Vagina (tissue), 2 donors: ENCODE results near the gene RHBG. TPM values are rescaled to one million over a fixed set of nuclear protein-coding genes. Genes with fewer than 3 reads are reported as not detected.
A peak's percentile ranks its signal among the peaks of the same experiment; 100 is the strongest.
"Not testable (repeated sequence)": the region's sequence is repeated elsewhere in the genome, so short reads cannot be mapped to it uniquely, and the experiment has no call there.

Source experiments
- DNase-seq, 2 donors: peaks; one replicate each; pipeline ENCODE4 v3.0.0-alpha.2; 2017; ENCODE audit errors: extremely low spot score in 2 of 2
- H3K27ac ChIP-seq: fragments of 200-600 bp; sonication (generic); one replicate; pipeline ENCODE4 v1.5.1; 2019
- H3K27me3 ChIP-seq: fragments of 200-600 bp; sonication (generic); one replicate; pipeline ENCODE4 v1.5.1; 2019
- H3K36me3 ChIP-seq, 2 donors: fragments of 200-600 bp; sonication (generic); one replicate each; pipeline ENCODE4 v1.5.1; 2017 to 2019
- H3K4me1 ChIP-seq: fragments of 200-600 bp; sonication (generic); one replicate; pipeline ENCODE4 v1.5.1; 2019
- H3K4me3 ChIP-seq, 2 donors: fragments of 200-600 bp; sonication (generic); 1 replicate in 1 of 2; 2 replicates in 1 of 2; pipeline ENCODE4 v1.5.1; 2016 to 2019
- H3K9me3 ChIP-seq: fragments of 200-600 bp; sonication (generic); one replicate; pipeline ENCODE4 v1.5.1; 2019
- CTCF ChIP-seq, 3 experiments: fragments of 450-650 bp in 2 of 3; fragments of 200-600 bp in 1 of 3; sonication (generic) in 1 of 3; IDR thresholded peaks; one replicate each; pipeline ENCODE4 v1.5.1; 2017 to 2019; ENCODE audit warnings: antibody characterized with exemption in 3 of 3, mild to moderate bottlenecking in 2 of 3, moderate library complexity in 2 of 3
- POLR2A ChIP-seq, 2 donors: fragments of 450-650 bp; IDR thresholded peaks; one replicate each; pipeline ENCODE4 v1.6.1; 2017; ENCODE audit warnings: antibody characterized with exemption in 2 of 2, mild to moderate bottlenecking in 2 of 2, moderate library complexity in 2 of 2
- POLR2AphosphoS5 ChIP-seq, 2 donors: sonication (generic); formaldehyde crosslinking; IDR thresholded peaks; one replicate each; pipeline ENCODE4 v1.9.0; 2017; ENCODE audit warnings: antibody characterized with exemption in 2 of 2, mild to moderate bottlenecking in 2 of 2, low read depth in 1 of 2; ENCODE audit not compliant: insufficient read depth in 1 of 2
- intact Hi-C: fragments of 100-400 bp; cut with DNase I; formaldehyde crosslinking; loops from one replicate; pipeline ENCODE4 v1.15.1; 2023
- total RNA-seq: library from RNA; depleted of rRNA; stranded (reverse); fragments of >200 nt; gene quantifications from one replicate; pipeline ENCODE4 v1.2.3, GENCODE V29; 2016

RHBG gene
- total RNA-seq, 1 donor from 2014 or later, result not detected

DNA sequence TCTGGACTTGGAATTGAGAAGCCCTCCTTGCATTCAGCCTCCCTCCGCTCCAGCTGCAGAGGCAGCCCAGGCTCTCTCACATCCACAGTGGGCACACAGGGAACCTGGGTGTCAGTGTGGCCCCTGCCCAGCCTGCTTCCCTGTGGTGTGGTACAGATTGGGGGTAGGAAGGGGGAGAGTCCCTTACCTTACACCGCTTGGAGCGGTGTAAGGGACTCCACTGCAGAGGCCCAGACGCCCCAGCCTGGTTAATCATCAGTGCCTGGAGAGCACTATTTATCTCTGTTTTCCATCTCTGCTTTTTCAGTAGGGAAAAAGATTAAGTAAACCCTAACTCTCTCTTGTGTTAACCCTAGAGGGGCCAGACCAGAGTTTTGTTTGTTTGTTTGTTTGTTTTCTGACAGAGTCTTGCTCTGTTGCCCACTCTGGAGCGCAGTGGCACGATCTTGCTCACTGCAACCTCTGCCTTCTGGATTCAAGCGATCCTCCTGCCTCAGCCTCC, 803 bp upstream of the RHBG start:
- H3K27me3 ChIP-seq, result no peaks in the 10 kb centered on the region
- intact Hi-C loops, result no loop called here
- no peaks in the 10 kb centered on the region for H3K36me3 ChIP-seq
- no peak for DNase-seq
- no peak overlapping the region for H3K27ac ChIP-seq
- H3K9me3 ChIP-seq, result no peaks in the 10 kb centered on the region
- TF ChIP-seq POLR2A (IDR thresholded peaks at IDR 0.05) (no peak), CTCF (IDR thresholded peaks at IDR 0.05) (no peak), POLR2AphosphoS5 (IDR thresholded peaks at IDR 0.05; ENCODE audit: insufficient read depth in 1 of 2, low read depth in 1 of 2) (no peak)
- peaks cover 11% of the 10 kb centered on the region for H3K4me1 ChIP-seq
- H3K4me3 ChIP-seq, result no peak overlapping the region

- Histone ChIP-seq H3K4me1 (peaks cover 11% of the 10 kb centered on the region), H3K4me3 (peak overlapping the region in 1 of 2 donors; percentile 36)
- DNase-seq, H3K27me3 ChIP-seq, H3K27ac ChIP-seq, intact Hi-C loops, H3K36me3 ChIP-seq, H3K9me3 ChIP-seq: not testable (repeated sequence)
These were observed 775 bp downstream of the RHBG start for GRCh38 chr1:156369685-156370286.

DNA sequence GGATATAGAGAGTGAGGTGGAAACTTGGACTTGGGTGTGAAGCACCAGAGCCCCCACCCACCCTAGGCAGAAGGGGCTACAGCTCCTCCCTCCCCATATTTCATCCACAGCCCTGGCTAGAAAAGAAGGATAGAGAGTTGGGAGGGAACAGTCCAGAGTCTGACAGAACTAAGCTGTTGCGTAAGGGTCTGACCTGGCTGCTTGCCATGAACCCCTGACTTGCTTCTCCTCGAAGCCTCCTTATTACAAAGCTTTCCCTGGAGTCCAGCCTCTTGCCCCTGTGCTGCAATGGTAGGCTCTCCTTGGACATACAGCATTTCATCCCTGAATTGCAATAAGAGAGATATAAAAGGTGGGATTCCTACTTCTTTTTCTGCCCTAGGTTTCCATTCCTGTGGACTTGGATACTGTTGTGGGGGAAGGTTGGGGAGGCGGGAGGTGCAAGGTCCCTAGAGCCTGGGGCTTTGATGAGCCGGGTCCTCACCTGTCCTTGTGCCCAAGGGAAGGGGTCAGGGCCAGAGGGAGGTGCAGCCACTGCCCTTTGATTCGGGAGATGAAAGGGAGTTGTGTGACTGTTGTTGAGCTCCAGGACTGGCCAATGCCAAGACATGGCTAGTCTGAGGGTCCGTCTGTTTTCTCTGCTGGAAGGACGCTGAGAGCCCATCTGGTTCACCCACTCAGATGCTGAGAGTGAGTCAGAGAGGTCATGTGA, 2.7 kb downstream of the RHBG start:
- Histone ChIP-seq H3K27ac (no peak overlapping the region), H3K4me1 (peaks cover 11% of the 10 kb centered on the region), H3K9me3 (no peaks in the 10 kb centered on the region), H3K27me3 (no peaks in the 10 kb centered on the region), H3K4me3 (no peak overlapping the region), H3K36me3 (no peaks in the 10 kb centered on the region)
- TF ChIP-seq POLR2A (IDR thresholded peaks at IDR 0.05), result no peak
- no peak for TF ChIP-seq POLR2AphosphoS5 (IDR thresholded peaks at IDR 0.05; ENCODE audit: insufficient read depth in 1 of 2, low read depth in 1 of 2)
- TF ChIP-seq CTCF (IDR thresholded peaks at IDR 0.05), result no peak
- no peak for DNase-seq
- intact Hi-C loops, result no loop called here

DNA sequence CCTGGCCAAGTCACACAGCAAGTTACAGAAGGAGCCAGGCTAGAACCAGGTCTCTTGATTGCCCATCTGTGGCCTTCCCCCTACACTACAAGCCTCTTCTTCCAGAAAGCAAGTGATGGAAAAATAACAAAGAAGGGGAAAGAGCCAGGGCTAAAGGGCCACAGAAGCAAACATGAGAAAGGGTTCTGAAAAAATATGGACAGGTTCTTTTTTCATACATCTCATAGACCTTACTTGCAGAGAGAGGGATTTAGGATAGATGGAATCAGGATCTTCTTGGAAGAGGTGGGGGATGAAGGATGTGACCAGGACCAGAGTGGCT, 3.2 kb downstream of the RHBG start:
- Histone ChIP-seq H3K27me3 (no peaks in the 10 kb centered on the region), H3K9me3 (no peaks in the 10 kb centered on the region), H3K27ac (no peak overlapping the region), H3K4me1 (peaks cover 11% of the 10 kb centered on the region), H3K36me3 (no peaks in the 10 kb centered on the region), H3K4me3 (no peak overlapping the region)
- no peak for DNase-seq
- intact Hi-C loops, result no loop called here
- TF ChIP-seq POLR2AphosphoS5 (IDR thresholded peaks at IDR 0.05; ENCODE audit: insufficient read depth in 1 of 2, low read depth in 1 of 2), result no peak
- no peak for TF ChIP-seq POLR2A (IDR thresholded peaks at IDR 0.05)
- no peak for TF ChIP-seq CTCF (IDR thresholded peaks at IDR 0.05)

GRCh38 chr1:156372876-156373275, 3.9 kb downstream of the RHBG start:
- H3K27me3 ChIP-seq, result no peaks in the 10 kb centered on the region

More at GRCh38 chr1:156372876-156373275, 3.9 kb downstream of the RHBG start:
- no peak overlapping the region for H3K4me3 ChIP-seq
- TF ChIP-seq POLR2AphosphoS5 (IDR thresholded peaks at IDR 0.05; ENCODE audit: insufficient read depth in 1 of 2, low read depth in 1 of 2) (no peak), CTCF (IDR thresholded peaks at IDR 0.05) (no peak), POLR2A (IDR thresholded peaks at IDR 0.05) (no peak)
- no peak overlapping the region for H3K27ac ChIP-seq
- intact Hi-C loops, result no loop called here
- H3K4me1 ChIP-seq, result peaks cover 11% of the 10 kb centered on the region
- H3K36me3 ChIP-seq, result no peaks in the 10 kb centered on the region
- H3K9me3 ChIP-seq, result no peaks in the 10 kb centered on the region
- DNase-seq, result no peak
